IPS-20b (cell line): ENCODE data around the gene ERGIC3.

Source experiments
- H3K27ac ChIP-seq: one replicate; pipeline ENCODE4 v1.5.1; 2013; ENCODE audit warnings: low read length
- H3K27me3 ChIP-seq: 2 replicates; pipeline ENCODE4 v1.6.1; 2013; ENCODE audit warnings: mild to moderate bottlenecking, low read length, inconsistent platforms; ENCODE audit not compliant: insufficient read depth
- H3K36me3 ChIP-seq: 2 replicates; pipeline ENCODE4 v1.6.1; 2013; ENCODE audit warnings: low read depth, mild to moderate bottlenecking, inconsistent platforms, low read length, moderate library complexity; ENCODE audit not compliant: insufficient read depth
- H3K4me1 ChIP-seq: 2 replicates; pipeline ENCODE4 v1.6.1; 2013; ENCODE audit warnings: mild to moderate bottlenecking, control low read depth, inconsistent platforms, low read length, moderate library complexity; ENCODE audit not compliant: insufficient read depth
- H3K4me3 ChIP-seq: 2 replicates; pipeline ENCODE4 v1.5.1; 2013; ENCODE audit warnings: mild to moderate bottlenecking, low read length, inconsistent platforms
- H3K9ac ChIP-seq: 2 replicates; pipeline ENCODE4 v1.6.1; 2013; ENCODE audit warnings: low read depth, mild to moderate bottlenecking, inconsistent platforms, low read length, moderate library complexity
- H3K9me3 ChIP-seq: 2 replicates; pipeline ENCODE4 v1.6.1; 2013; ENCODE audit warnings: mild to moderate bottlenecking, low read depth, low read length, inconsistent platforms; ENCODE audit not compliant: insufficient read depth

Gene ERGIC3

GRCh38 chr20:35600993-35601973 lies 59.4 kb downstream of the ERGIC3 start:
- Histone ChIP-seq H3K27me3 (peaks cover 63% of the 10 kb centered on the region), H3K9me3 (no peaks in the 10 kb centered on the region; the same call in 1 of the 2 replicates), H3K9ac (no peak overlapping the region), H3K4me3 (peak overlapping the region; percentile 74), H3K27ac (no peak overlapping the region), H3K4me1 (no peaks in the 10 kb centered on the region), H3K36me3 (no peaks in the 10 kb centered on the region)

GRCh38 chr20:35601990-35602389 lies 60.1 kb downstream of the ERGIC3 start:
- H3K4me3 ChIP-seq: peak overlapping the region; percentile 74; the same call in 1 of the 2 replicates
- H3K27ac ChIP-seq: no peak overlapping the region
- H3K4me1 ChIP-seq: no peaks in the 10 kb centered on the region

GRCh38 chr20:35602851-35603495 lies 61.1 kb downstream of the ERGIC3 start:
- Histone ChIP-seq H3K4me1 (no peaks in the 10 kb centered on the region), H3K27ac (no peak overlapping the region), H3K36me3 (no peaks in the 10 kb centered on the region), H3K9ac (no peak overlapping the region), H3K4me3 (no peak overlapping the region), H3K9me3 (no peaks in the 10 kb centered on the region; the same call in 1 of the 2 replicates), H3K27me3 (peaks cover 60% of the 10 kb centered on the region)

More at GRCh38 chr20:35601990-35602389, 60.1 kb downstream of the ERGIC3 start:
- H3K27me3 ChIP-seq: peaks cover 63% of the 10 kb centered on the region
- H3K36me3 ChIP-seq: no peaks in the 10 kb centered on the region
- no peak overlapping the region for H3K9ac ChIP-seq
- H3K9me3 ChIP-seq: no peaks in the 10 kb centered on the region; the same call in 1 of the 2 replicates

GRCh38 chr20:35603695-35604448 lies 62.0 kb downstream of the ERGIC3 start:
- no peaks in the 10 kb centered on the region for H3K36me3 ChIP-seq

GRCh38 chr20:35604449-35604747 lies 62.5 kb downstream of the ERGIC3 start:
- Histone ChIP-seq H3K4me3 (no peak overlapping the region), H3K36me3 (no peaks in the 10 kb centered on the region), H3K9me3 (no peaks in the 10 kb centered on the region; the same call in 1 of the 2 replicates), H3K27me3 (peaks cover 47% of the 10 kb centered on the region), H3K9ac (no peak overlapping the region), H3K27ac (no peak overlapping the region), H3K4me1 (no peaks in the 10 kb centered on the region)

More at GRCh38 chr20:35603695-35604448, 62.0 kb downstream of the ERGIC3 start:
- Histone ChIP-seq H3K9me3 (no peaks in the 10 kb centered on the region; the same call in 1 of the 2 replicates), H3K4me3 (no peak overlapping the region), H3K27me3 (peaks cover 51% of the 10 kb centered on the region), H3K4me1 (no peaks in the 10 kb centered on the region), H3K9ac (no peak overlapping the region), H3K27ac (no peak overlapping the region)

GRCh38 chr20:35606127-35606526 lies 64.2 kb downstream of the ERGIC3 start:
- Histone ChIP-seq H3K27ac (no peak overlapping the region), H3K4me1 (no peaks in the 10 kb centered on the region), H3K27me3 (peaks cover 30% of the 10 kb centered on the region), H3K4me3 (no peak overlapping the region), H3K9me3 (no peaks in the 10 kb centered on the region; the same call in 1 of the 2 replicates), H3K9ac (no peak overlapping the region), H3K36me3 (no peaks in the 10 kb centered on the region)
